B cell (primary cell): ENCODE data around the gene CWC27. TPM values are rescaled to one million over a fixed set of nuclear protein-coding genes. Genes with fewer than 3 reads are reported as not detected.

Experiments
- ATAC-seq: fragments of 200-7000 bp; cut with Tn5 transposase; one replicate; pipeline ENCODE4 v1.10.0; 2021; ENCODE audit warnings: low read depth, mild to moderate bottlenecking, moderate number of reproducible peaks, moderate library complexity
- CTCF ChIA-PET: fragments of 350-600 bp; sonication (Branson Sonifier 250); formaldehyde crosslinking; loops from one replicate; lab custom pipeline; 2021; ENCODE audit warnings: antibody characterized with exemption, inconsistent platforms; lab: Charles Lee
- POLR2A ChIA-PET: fragments of 350-600 bp; sonication (Branson Sonifier 250); formaldehyde crosslinking; loops from one replicate; lab custom pipeline; 2021; ENCODE audit warnings: antibody characterized with exemption; lab: Charles Lee
- DNase-seq: peaks from one replicate; pipeline ENCODE4 v3.0.0; 2013
- H2AFZ ChIP-seq: 2 replicates; pipeline ENCODE4 v1.6.1; 2012; ENCODE audit warnings: mild to moderate bottlenecking, low read depth, low read length; ENCODE audit not compliant: insufficient read depth, poor library complexity, severe bottlenecking
- H3K27ac ChIP-seq, 2 donors: 1 replicate in 1 of 2; 2 replicates in 1 of 2; pipeline ENCODE4 v1.5.1; 2012 to 2013; ENCODE audit warnings: low read length in 2 of 2, mild to moderate bottlenecking in 2 of 2, moderate library complexity in 1 of 2
- H3K27me3 ChIP-seq, 4 experiments: fragments of 200-600 bp in 1 of 4; sonication (generic) in 1 of 4; replicated peaks in 1 of 4; 1 replicate in 2 of 4; 2 replicates in 2 of 4; pipeline versions ENCODE4 v1.6.1 to v1.7.0; 2013 to 2016; ENCODE audit warnings: low read length in 3 of 4, mild to moderate bottlenecking in 2 of 4, mixed read lengths in 1 of 4, moderate library complexity in 1 of 4; ENCODE audit not compliant: insufficient read depth in 4 of 4, control insufficient read depth in 3 of 4; ENCODE audit errors: control extremely low read depth in 1 of 4
- H3K36me3 ChIP-seq, 2 experiments: replicated peaks in 1 of 2; 1 replicate in 1 of 2; 2 replicates in 1 of 2; pipeline versions ENCODE4 v1.6.1 to v1.7.1; 2013; ENCODE audit warnings: low read length in 1 of 2; ENCODE audit not compliant: insufficient read depth in 2 of 2, control insufficient read depth in 1 of 2; ENCODE audit errors: control extremely low read depth in 1 of 2, extremely low read depth in 1 of 2
- H3K4me1 ChIP-seq, 2 donors: fragments of 200-600 bp in 1 of 2; sonication (generic) in 1 of 2; 1 replicate in 1 of 2; 2 replicates in 1 of 2; pipeline versions ENCODE4 v1.5.1 to v1.6.1; 2013 to 2017; ENCODE audit warnings: low read length in 2 of 2; ENCODE audit not compliant: control insufficient read depth in 2 of 2, insufficient read depth in 2 of 2
- H3K4me2 ChIP-seq: replicated peaks from 2 replicates; pipeline ENCODE3; 2012; ENCODE audit warnings: mild to moderate bottlenecking, low read depth, low read length; ENCODE audit not compliant: poor library complexity, severe bottlenecking
- H3K4me3 ChIP-seq, 5 experiments: fragments of 200-600 bp in 1 of 5; sonication (generic) in 1 of 5; 1 replicate in 3 of 5; 2 replicates in 2 of 5; pipeline versions ENCODE4 v1.5.1 to v1.7.0; 2011 to 2016; ENCODE audit warnings: low read length in 4 of 5, mild to moderate bottlenecking in 4 of 5, low read depth in 2 of 5, control low read depth in 1 of 5, moderate library complexity in 1 of 5; ENCODE audit not compliant: insufficient read depth in 1 of 5; ENCODE audit errors: control extremely low read depth in 1 of 5, extremely low read depth in 1 of 5
- H3K79me2 ChIP-seq: fragments of 200-600 bp; sonication (generic); one replicate; pipeline ENCODE4 v1.6.0; 2016; ENCODE audit warnings: low read length; ENCODE audit not compliant: control insufficient read depth, insufficient read depth
- H3K9ac ChIP-seq: fragments of 200-600 bp; sonication (generic); 2 replicates; pipeline ENCODE4 v1.6.1; 2017; ENCODE audit warnings: mild to moderate bottlenecking, low read length, moderate library complexity
- H3K9me3 ChIP-seq, 3 donors: one replicate each; pipeline versions ENCODE4 v1.6.1 to v1.7.1; 2013; ENCODE audit warnings: low read length in 2 of 3; ENCODE audit not compliant: control insufficient read depth in 2 of 3, insufficient read depth in 1 of 3; ENCODE audit errors: control extremely low read depth in 1 of 3
- H4K20me1 ChIP-seq: 2 replicates; pipeline ENCODE4 v1.6.0; 2012; ENCODE audit warnings: mild to moderate bottlenecking, low read length; ENCODE audit not compliant: insufficient read depth, control insufficient read depth, poor library complexity, severe bottlenecking
- H3K27ac Mint-ChIP-seq: one replicate; pipeline ENCODE4 v1.8.0; 2021; ENCODE audit warnings: mixed read lengths
- H3K27me3 Mint-ChIP-seq: one replicate; pipeline ENCODE4 v1.8.0; 2021; ENCODE audit warnings: mixed read lengths
- H3K4me1 Mint-ChIP-seq: one replicate; pipeline ENCODE4 v1.8.0; 2021; ENCODE audit warnings: mixed read lengths
- H3K4me3 Mint-ChIP-seq: one replicate; pipeline ENCODE4 v1.8.0; 2021; ENCODE audit warnings: mixed read lengths
- H3K9me3 Mint-ChIP-seq: one replicate; pipeline ENCODE4 v1.8.0; 2022; ENCODE audit warnings: mixed read lengths; ENCODE audit not compliant: insufficient read depth
- CTCF ChIP-seq: fragments of 200-600 bp; IDR thresholded peaks from one replicate; pipeline ENCODE4 v1.8.0; 2022; ENCODE audit warnings: antibody characterized with exemption, mild to moderate bottlenecking
- EZH2 ChIP-seq: IDR thresholded peaks from 2 replicates; pipeline ENCODE4 v1.6.1; 2012; ENCODE audit warnings: borderline replicate concordance, low read depth, mild to moderate bottlenecking, moderate library complexity, low read length; ENCODE audit not compliant: insufficient read depth, poor library complexity, severe bottlenecking
- intact Hi-C: fragments of 100-400 bp; cut with micrococcal nuclease; formaldehyde crosslinking; loops from one replicate; pipeline ENCODE4 v1.10.0; 2022
- polyA plus RNA-seq: library from polyadenylated mRNA; depleted of rRNA; stranded (reverse); fragments of >200 nt; gene quantifications from 2 replicates; pipeline ENCODE4 v1.2.3, GENCODE V29; 2012
- total RNA-seq, 2 donors: library from RNA; stranded (reverse); fragments of 120-200 nt in 1 of 2; gene quantifications; 1 replicate in 1 of 2; 2 replicates in 1 of 2; pipeline versions ENCODE4 v1.2.3 to v1.2.4, GENCODE V29; 2013 to 2022

Gene CWC27
- total and polyA plus RNA-seq, 2 donors (not counting 1 experiment from before 2014, with no cell fraction given) = 6.6 to 30.5 TPM

- Mint-ChIP-seq H3K4me3 (no peak overlapping the region), H3K4me1 (no peaks in the 10 kb centered on the region), H3K27me3 (no peaks in the 10 kb centered on the region), H3K27ac (no peak overlapping the region), H3K9me3 (no peaks in the 10 kb centered on the region)
- POLR2A ChIA-PET = no interaction called here
- TF ChIP-seq CTCF (no peak), EZH2 (no peak)
- H3K36me3 ChIP-seq = no peaks in the 10 kb centered on the region
- no peaks in the 10 kb centered on the region for H3K27me3 ChIP-seq
- no peaks in the 10 kb centered on the region for H3K9me3 ChIP-seq
- no peaks in the 10 kb centered on the region for H3K79me2 ChIP-seq
- CTCF ChIA-PET = no interaction called here
- intact Hi-C loops = no loop called here
- no peak overlapping the region for H3K4me3 ChIP-seq
- no peaks in the 10 kb centered on the region for H3K4me1 ChIP-seq
- H4K20me1 ChIP-seq = no peaks in the 10 kb centered on the region
- H2AFZ ChIP-seq = no peak overlapping the region
- H3K27ac ChIP-seq = no peak overlapping the region
- no peak overlapping the region for H3K9ac ChIP-seq
- no peak for DNase-seq
- ATAC-seq = no peak
- no peak overlapping the region for H3K4me2 ChIP-seq
Measured at GRCh38 chr5:64873441-64873840, 104.7 kb downstream of the CWC27 start.

- H3K36me3 ChIP-seq = no peaks in the 10 kb centered on the region
- intact Hi-C loops = no loop called here
- Mint-ChIP-seq H3K27ac (no peak overlapping the region), H3K4me1 (no peaks in the 10 kb centered on the region), H3K9me3 (no peaks in the 10 kb centered on the region), H3K4me3 (no peak overlapping the region), H3K27me3 (no peaks in the 10 kb centered on the region)
- DNase-seq = no peak
- H3K27ac ChIP-seq = no peak overlapping the region
- no peak overlapping the region for H2AFZ ChIP-seq
- no peaks in the 10 kb centered on the region for H3K9me3 ChIP-seq
- H3K4me2 ChIP-seq = no peak overlapping the region
- ChIA-PET POLR2A (no interaction called here), CTCF (no interaction called here)
- H3K79me2 ChIP-seq = no peaks in the 10 kb centered on the region
- H3K9ac ChIP-seq = no peak overlapping the region
- no peak overlapping the region for H3K4me3 ChIP-seq
- no peaks in the 10 kb centered on the region for H3K27me3 ChIP-seq
- no peak for ATAC-seq
- H4K20me1 ChIP-seq = no peaks in the 10 kb centered on the region
- no peaks in the 10 kb centered on the region for H3K4me1 ChIP-seq
- TF ChIP-seq CTCF (no peak), EZH2 (no peak)
Measured at GRCh38 chr5:64874753-64875152, 106.0 kb downstream of the CWC27 start.
